AG04450 (cell line): Measurements from ENCODE around the gene FILIP1L. TPM values are rescaled to one million over a fixed set of nuclear protein-coding genes. Genes with fewer than 3 reads are reported as not detected.

Experiments used
- CTCF ChIA-PET: fragments of 300-600, 350-600 bp; formaldehyde crosslinking; extraction: SDS; loops from one replicate; lab custom pipeline; 2022; ENCODE audit warnings: antibody characterized with exemption, inconsistent platforms; lab: Charles Lee
- POLR2A ChIA-PET: fragments of 350-600 bp; formaldehyde crosslinking; extraction: SDS; loops from one replicate; lab custom pipeline; 2021; ENCODE audit warnings: antibody characterized with exemption, inconsistent platforms; lab: Yijun Ruan, JAX
- DNase-seq: peaks from one replicate; pipeline ENCODE4 v3.0.0-alpha.2; 2011; ENCODE audit warnings: low read depth, low spot score
- H3K27ac ChIP-seq: one replicate; pipeline ENCODE4 v1.5.1; 2012; ENCODE audit warnings: low read depth, low read length, control low read depth
- H3K27me3 ChIP-seq: one replicate; pipeline ENCODE4 v1.6.0; 2012; ENCODE audit warnings: low read length; ENCODE audit not compliant: control insufficient read depth, insufficient read depth
- H3K4me3 ChIP-seq: 2 replicates; pipeline ENCODE4 v1.5.1; 2011; ENCODE audit warnings: mild to moderate bottlenecking, low read depth, low read length, control low read depth
- H3K9me3 ChIP-seq: 2 replicates; pipeline ENCODE4 v1.5.1; 2012; ENCODE audit warnings: low read length; ENCODE audit not compliant: control insufficient read depth, insufficient read depth
- CTCF ChIP-seq: IDR thresholded peaks from 2 replicates; pipeline ENCODE4 v1.5.1; 2011; ENCODE audit warnings: low read depth, low read length, control low read depth, inconsistent platforms
- polyA plus RNA-seq: library from polyadenylated mRNA; depleted of rRNA; stranded (reverse); fragments of >200 nt; gene quantifications from 2 replicates; pipeline ENCODE4 v1.2.3, GENCODE V29; 2011

Gene FILIP1L
- polyA plus RNA-seq, 1 experiment = 75.5 TPM

GRCh38 chr3:100103558-100104441 lies 10.5 kb downstream of the FILIP1L start:
- no peak for TF ChIP-seq CTCF
- Histone ChIP-seq H3K27ac (peak overlapping the region; percentile 74), H3K27me3 (no peaks in the 10 kb centered on the region), H3K4me3 (no peak overlapping the region), H3K9me3 (no peaks in the 10 kb centered on the region)
- ChIA-PET CTCF (interaction anchor here (0.7 to 3.3 kb wide), 8 partner anchors 11 to 272 kb away, joined by 3 to 11 read pairs (median 4); no protein-coding TSS in a partner anchor), POLR2A (interaction anchor here (0.7 to 1.6 kb wide), 5 partner anchors 15 to 107 kb away, joined by 3 to 7 read pairs (median 3); no protein-coding TSS in a partner anchor)
- peak; percentile 72 for DNase-seq

DNA sequence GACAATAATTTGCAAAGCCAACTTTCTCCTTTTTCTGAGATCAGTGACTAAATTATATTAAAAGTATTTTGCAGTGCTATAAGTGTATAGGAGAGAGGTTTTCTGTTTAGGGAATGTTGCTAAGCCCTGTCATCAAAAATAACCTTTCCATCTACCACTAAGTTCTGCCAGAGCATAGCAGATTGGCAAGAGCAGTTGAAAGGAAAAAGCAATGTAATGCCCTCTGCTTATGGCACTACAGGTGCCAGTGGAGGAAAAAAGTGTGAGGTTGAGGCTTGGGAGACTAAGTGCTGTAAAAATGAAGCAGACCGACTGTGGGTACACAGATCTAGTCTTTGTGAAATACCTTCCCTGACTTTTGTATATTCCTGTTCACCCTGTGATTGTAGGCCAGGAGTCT lies 11.5 kb downstream of the FILIP1L start:
- no peak for DNase-seq
- ChIA-PET POLR2A (no interaction called here), CTCF (interaction anchor here (0.7 to 1.5 kb wide), 3 partner anchors 18 to 221 kb away, joined by 3 to 4 read pairs (median 3); no protein-coding TSS in a partner anchor)
- no peak overlapping the region for H3K4me3 ChIP-seq
- TF ChIP-seq CTCF = no peak
- no peaks in the 10 kb centered on the region for H3K9me3 ChIP-seq
- H3K27ac ChIP-seq = no peak overlapping the region
- no peaks in the 10 kb centered on the region for H3K27me3 ChIP-seq

DNA sequence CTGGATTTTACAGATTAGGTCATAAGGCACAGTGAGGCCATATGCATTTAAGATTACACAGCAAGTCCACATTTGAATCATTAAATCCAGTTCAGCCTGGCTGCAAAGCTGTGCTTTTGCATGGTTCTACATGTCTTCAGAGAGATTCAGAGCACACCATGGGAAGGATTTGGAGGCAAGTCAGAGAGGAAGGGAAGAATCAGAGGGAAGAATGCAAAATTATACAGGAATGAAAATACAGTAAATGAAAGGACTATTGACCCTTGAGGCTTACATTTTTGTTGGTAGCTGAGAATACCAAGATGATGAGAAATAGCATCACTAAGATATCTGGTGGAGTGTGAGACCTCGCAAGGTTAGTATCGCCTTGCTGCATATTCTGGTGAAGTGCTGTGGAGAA lies 13.9 kb downstream of the FILIP1L start:
- Histone ChIP-seq H3K9me3 (no peaks in the 10 kb centered on the region), H3K4me3 (no peak overlapping the region), H3K27me3 (no peaks in the 10 kb centered on the region), H3K27ac (no peak overlapping the region)
- TF ChIP-seq CTCF = no peak
- POLR2A ChIA-PET = interaction anchor here (0.6 kb wide), 1 partner anchor 26 kb away, joined by 3 read pairs; no protein-coding TSS in a partner anchor
- DNase-seq = no peak
- CTCF ChIA-PET = no interaction called here

- Histone ChIP-seq H3K27me3 (no peaks in the 10 kb centered on the region), H3K27ac (no peak overlapping the region), H3K4me3 (no peak overlapping the region), H3K9me3 (no peaks in the 10 kb centered on the region)
- no peak for DNase-seq
- POLR2A ChIA-PET = no interaction called here
- no peak for TF ChIP-seq CTCF
- CTCF ChIA-PET = no interaction called here
Observed at GRCh38 chr3:100099621-100100020, 14.7 kb downstream of the FILIP1L start.

- no peak for DNase-seq
- TF ChIP-seq CTCF = no peak
- Histone ChIP-seq H3K9me3 (no peaks in the 10 kb centered on the region), H3K27ac (no peak overlapping the region), H3K4me3 (no peak overlapping the region), H3K27me3 (no peaks in the 10 kb centered on the region)
- POLR2A ChIA-PET = no interaction called here
- CTCF ChIA-PET = no interaction called here
Observed at GRCh38 chr3:100098784-100099070, 15.6 kb downstream of the FILIP1L start.
